HepG2 (cell line): ENCODE results near the gene COL25A1. TPM values are rescaled to one million over a fixed set of nuclear protein-coding genes. Genes with fewer than 3 reads are reported as not detected.

Experiments used
- ATAC-seq: fragments of 200-7000 bp; cut with Tn5 transposase; 3 replicates; pipeline ENCODE4 v1.9.1; 2020; ENCODE audit warnings: mild to moderate bottlenecking, moderate library complexity
- BruUV-seq: library from RNA; stranded (reverse); fragments of 400-500 nt; replicated peaks from 2 replicates; lab custom pipeline; 2021; lab: Mats Ljungman, UMichigan
- CTCF ChIA-PET: fragments of 300-600 bp; formaldehyde crosslinking; extraction: SDS; loops from one replicate; lab custom pipeline; 2021; ENCODE audit warnings: low total read pairs, inconsistent platforms, low intra/inter-chr PET ratio; lab: Yijun Ruan, JAX
- POLR2A ChIA-PET: fragments of 350-600 bp; sonication (Branson Sonifier 250); formaldehyde crosslinking; loops from one replicate; lab custom pipeline; 2020; ENCODE audit warnings: antibody characterized with exemption, inconsistent platforms; lab: Yijun Ruan, JAX
- DNase-seq: peaks from one replicate; pipeline ENCODE4 v3.0.0-alpha.2; 2015; ENCODE audit warnings: low spot score
- FAIRE-seq: peaks from 3 replicates; lab custom pipeline; 2011; peaks lifted over from hg19 to GRCh38; lab: Jason Lieb, UNC
- H2AFZ ChIP-seq: one replicate; pipeline ENCODE4 v1.6.1; 2011; ENCODE audit warnings: low read length, inconsistent platforms
- H3K27ac ChIP-seq: fragments of 300-600 bp; 3 replicates; pipeline ENCODE4 v1.8.0; 2011; ENCODE audit warnings: mixed run types, mild to moderate bottlenecking, mixed read lengths, low read length, inconsistent platforms; ENCODE audit not compliant: insufficient read depth; ENCODE audit errors: extremely low read length
- H3K27me3 ChIP-seq, 2 experiments: fragments of 200-600 bp in 1 of 2; 2 replicates in 1 of 2; 3 replicates in 1 of 2; pipeline versions ENCODE4 v1.6.0 to v1.8.0; 2011; ENCODE audit warnings: low read length in 2 of 2, mild to moderate bottlenecking in 2 of 2, moderate library complexity in 2 of 2, inconsistent platforms in 1 of 2; ENCODE audit not compliant: insufficient read depth in 2 of 2, control insufficient read depth in 1 of 2
- H3K36me3 ChIP-seq, 2 experiments: fragments of 200-600 bp in 1 of 2; replicated peaks in 1 of 2; 2 replicates in 1 of 2; 3 replicates in 1 of 2; pipeline versions ENCODE4 v1.5.1 to v1.8.0; 2011; ENCODE audit warnings: low read length in 2 of 2, inconsistent platforms in 1 of 2; ENCODE audit not compliant: insufficient read depth in 2 of 2, control insufficient read depth in 1 of 2
- H3K4me1 ChIP-seq: 2 replicates; pipeline ENCODE4 v1.5.1; 2012; ENCODE audit warnings: low read length, inconsistent platforms; ENCODE audit not compliant: insufficient read depth
- H3K4me2 ChIP-seq: 2 replicates; pipeline ENCODE4 v1.6.0; 2011; ENCODE audit warnings: low read depth, low read length, inconsistent platforms
- H3K4me3 ChIP-seq, 3 experiments: fragments of 200-600 bp in 1 of 3; sonication (generic), shearing (Covaris generic) in 1 of 3; replicated peaks in 1 of 3; 2 replicates each; pipeline ENCODE4 v1.5.1; 2011 to 2016; ENCODE audit warnings: low read length in 3 of 3, inconsistent platforms in 2 of 3, low read depth in 2 of 3, mild to moderate bottlenecking in 2 of 3, control low read depth in 1 of 3, mixed read lengths in 1 of 3; ENCODE audit not compliant: insufficient read depth in 1 of 3
- H3K79me2 ChIP-seq: one replicate; pipeline ENCODE4 v1.6.1; 2011; ENCODE audit warnings: low read length, inconsistent platforms; ENCODE audit not compliant: insufficient read depth
- H3K9ac ChIP-seq: 2 replicates; pipeline ENCODE4 v1.6.0; 2011; ENCODE audit warnings: mild to moderate bottlenecking, low read depth, low read length, inconsistent platforms; ENCODE audit not compliant: insufficient read depth
- H3K9me3 ChIP-seq: 2 replicates; pipeline ENCODE4 v1.5.1; 2012; ENCODE audit warnings: mild to moderate bottlenecking, low read length
- H4K20me1 ChIP-seq: 2 replicates; pipeline ENCODE4 v1.6.0; 2011; ENCODE audit warnings: inconsistent platforms, mild to moderate bottlenecking, low read length, moderate library complexity; ENCODE audit not compliant: insufficient read depth
- NAIF1 ChIP-seq: sonication (generic); formaldehyde crosslinking; IDR thresholded peaks from 2 replicates; pipeline ENCODE4 v1.5.0; 2020; ENCODE audit warnings: mild to moderate bottlenecking, missing genetic modification reagents, borderline replicate concordance
- PITX1 ChIP-seq: sonication (generic); formaldehyde crosslinking; IDR thresholded peaks from 2 replicates; pipeline ENCODE4 v1.5.1; 2020; ENCODE audit warnings: mild to moderate bottlenecking, missing genetic modification reagents
- U2AF2 ChIP-seq: fragments of 200-400 bp; formaldehyde crosslinking; IDR thresholded peaks from 2 replicates; pipeline ENCODE4 v1.6.1; 2017; ENCODE audit warnings: low read depth, mild to moderate bottlenecking, low read length
- ZFP91 ChIP-seq: sonication (generic); formaldehyde crosslinking; IDR thresholded peaks from 2 replicates; pipeline ENCODE4 v1.9.0; 2022; ENCODE audit warnings: missing genetic modification reagents, mild to moderate bottlenecking, borderline replicate concordance
- ZFYVE20 ChIP-seq: sonication (generic); formaldehyde crosslinking; IDR thresholded peaks from 2 replicates; pipeline ENCODE4 v1.8.0; 2023; ENCODE audit warnings: low read depth, mild to moderate bottlenecking, moderate library complexity, missing genetic modification reagents, borderline replicate concordance
- ZMYM4 ChIP-seq: sonication (generic); formaldehyde crosslinking; IDR thresholded peaks from 2 replicates; pipeline ENCODE4 v1.8.1; 2023; ENCODE audit warnings: mild to moderate bottlenecking, missing genetic modification reagents
- ZNF280B ChIP-seq: sonication (generic); formaldehyde crosslinking; IDR thresholded peaks from 2 replicates; pipeline ENCODE4 v1.5.0; 2020; ENCODE audit warnings: missing genetic modification reagents, mild to moderate bottlenecking, borderline replicate concordance
- ZNF432 ChIP-seq: sonication (generic); formaldehyde crosslinking; IDR thresholded peaks from 2 replicates; pipeline ENCODE4 v1.5.0; 2020; ENCODE audit warnings: missing genetic modification reagents, mild to moderate bottlenecking, borderline replicate concordance
- ZSCAN12 ChIP-seq: sonication (generic); formaldehyde crosslinking; IDR thresholded peaks from 2 replicates; pipeline ENCODE4 v1.9.0; 2021; ENCODE audit warnings: mild to moderate bottlenecking, missing genetic modification reagents
- in situ Hi-C: cut with HindIII; loops from 2 replicates; pipeline ENCODE4 v1.10.0; 2017; ENCODE audit warnings: low pct_unique_long_range_greater_than_20kb; ENCODE audit not compliant: extremely low pct_ligation_motif_present
- intact Hi-C: fragments of 100-400 bp; cut with micrococcal nuclease; formaldehyde crosslinking; loops from one replicate; pipeline ENCODE4 v1.10.0; 2022; ENCODE audit not compliant: unreplicated experiment
- polyA plus RNA-seq, 8 experiments: library from polyadenylated mRNA; depleted of rRNA in 3 of 8; stranded (reverse) in 7 of 8; unstranded in 1 of 8; fragments of >200 nt; fragmentation: Illumina TruSeq in 4 of 8; extraction: Trizol in 4 of 8; gene quantifications; 2 replicates each; pipeline versions ENCODE4 v1.2.1 to v1.2.3, GENCODE V29; 2011 to 2016; ENCODE audit warnings: low read depth in 4 of 8, missing spikeins in 1 of 8, mixed read lengths in 1 of 8; ENCODE audit not compliant: insufficient read depth in 1 of 8
- total RNA-seq, 5 experiments: library from RNA; depleted of rRNA; stranded (reverse); fragments of >200 nt; fragmentation: Illumina TruSeq; extraction: Trizol; gene quantifications; 2 replicates each; pipeline ENCODE4 v1.2.3, GENCODE V29; 2016; ENCODE audit warnings: low read depth in 1 of 5
- TF ChIP-seq, protein P1 (sequence below): sonication (generic); formaldehyde crosslinking; IDR thresholded peaks from 2 replicates; pipeline ENCODE4 v1.8.0; 2022; ENCODE audit warnings: mild to moderate bottlenecking, missing genetic modification reagents, moderate library complexity

The COL25A1 gene
- total and polyA plus RNA-seq, 2 of the 13 experiments (the other 11 are each of a cell fraction or from before 2014, with no cell fraction given) = not detected

GRCh38 chr4:109325698-109326097 lies 23.2 kb upstream of the COL25A1 start (continued):
- no peak for TF ChIP-seq ZNF432 (CRISPR knock-in tag)

GRCh38 chr4:109323348-109323747 lies 20.9 kb upstream of the COL25A1 start:
- Histone ChIP-seq H3K36me3 (no peaks in the 10 kb centered on the region), H3K79me2 (no peaks in the 10 kb centered on the region), H3K9me3 (peaks cover 15% of the 10 kb centered on the region), H3K4me2 (no peak overlapping the region), H3K27ac (no peak overlapping the region), H2AFZ (no peak overlapping the region), H3K9ac (no peak overlapping the region), H3K4me3 (no peak overlapping the region), H3K27me3 (no peaks in the 10 kb centered on the region; a peak in 1 of 5 replicates), H4K20me1 (no peaks in the 10 kb centered on the region), H3K4me1 (no peaks in the 10 kb centered on the region)
- no peak for TF ChIP-seq ZFYVE20 (CRISPR knock-in tag)
- no peak for TF ChIP-seq ZMYM4
- no peak for TF ChIP-seq PITX1
- TF ChIP-seq ZNF280B = no peak
- TF ChIP-seq U2AF2 = no peak
- no peak for TF ChIP-seq NAIF1 (CRISPR knock-in tag)
- TF ChIP-seq ZSCAN12 (CRISPR knock-in tag) = no peak
- no peak for TF ChIP-seq ZFP91 (CRISPR knock-in tag)
- TF ChIP-seq, protein P1, sequence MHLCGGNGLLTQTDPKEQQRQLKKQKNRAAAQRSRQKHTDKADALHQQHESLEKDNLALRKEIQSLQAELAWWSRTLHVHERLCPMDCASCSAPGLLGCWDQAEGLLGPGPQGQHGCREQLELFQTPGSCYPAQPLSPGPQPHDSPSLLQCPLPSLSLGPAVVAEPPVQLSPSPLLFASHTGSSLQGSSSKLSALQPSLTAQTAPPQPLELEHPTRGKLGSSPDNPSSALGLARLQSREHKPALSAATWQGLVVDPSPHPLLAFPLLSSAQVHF (CRISPR knock-in tag) = no peak
- CTCF ChIA-PET = no interaction called here
- no TSS peak for BruUV-seq
- ATAC-seq (no peak), DNase-seq (no peak), FAIRE-seq (no peak)
- in situ Hi-C loops (no loop called here), intact Hi-C loops (no loop called here)
- POLR2A ChIA-PET = no interaction called here
